CD8-positive, alpha-beta memory T cell (primary cell): ENCODE results near the gene PRR18. TPM values are rescaled to one million over a fixed set of nuclear protein-coding genes. Genes with fewer than 3 reads are reported as not detected.
"Not testable (repeated sequence)": the region's sequence is repeated elsewhere in the genome, so short reads cannot be mapped to it uniquely, and the experiment has no call there.

Experiments
- CTCF ChIA-PET: fragments of 350-600 bp; sonication (Branson Sonifier 250); formaldehyde crosslinking; loops from one replicate; lab custom pipeline; 2021; ENCODE audit warnings: antibody characterized with exemption; lab: Charles Lee
- POLR2A ChIA-PET: fragments of 350-600 bp; sonication (Branson Sonifier 250); formaldehyde crosslinking; loops from one replicate; lab custom pipeline; 2021; ENCODE audit warnings: antibody characterized with exemption; lab: Charles Lee
- DNase-seq, 5 donors: peaks; one replicate each; pipeline versions ENCODE4 v3.0.0 to v3.0.0-alpha.2; 2020 to 2022; ENCODE audit warnings: mixed read lengths in 1 of 5
- H3K27ac ChIP-seq: one replicate; pipeline ENCODE4 v1.7.0; 2013; ENCODE audit warnings: low read depth, mild to moderate bottlenecking, low read length, moderate library complexity
- H3K27me3 ChIP-seq: 2 replicates; pipeline ENCODE4 v1.7.0; 2013; ENCODE audit warnings: low read length, mild to moderate bottlenecking; ENCODE audit not compliant: insufficient read depth, poor library complexity, severe bottlenecking
- H3K36me3 ChIP-seq: 2 replicates; pipeline ENCODE4 v1.7.0; 2013; ENCODE audit warnings: mild to moderate bottlenecking, low read length, moderate library complexity; ENCODE audit not compliant: insufficient read depth
- H3K4me1 ChIP-seq: 2 replicates; pipeline ENCODE4 v1.7.0; 2013; ENCODE audit warnings: mild to moderate bottlenecking, low read length, moderate library complexity; ENCODE audit not compliant: insufficient read depth
- H3K4me3 ChIP-seq: 2 replicates; pipeline ENCODE4 v1.7.0; 2013; ENCODE audit warnings: mild to moderate bottlenecking, low read length
- H3K9me3 ChIP-seq: 2 replicates; pipeline ENCODE4 v1.7.0; 2013; ENCODE audit warnings: mild to moderate bottlenecking, low read length
- H3K27ac Mint-ChIP-seq, 8 donors: one replicate each; pipeline ENCODE4 v1.8.0; 2020 to 2021; ENCODE audit warnings: mixed read lengths in 8 of 8, mild to moderate bottlenecking in 6 of 8, inconsistent platforms in 3 of 8, moderate library complexity in 3 of 8
- H3K27me3 Mint-ChIP-seq, 2 donors: one replicate each; pipeline ENCODE4 v1.8.0; 2020 to 2021; ENCODE audit warnings: mixed read lengths in 2 of 2, mild to moderate bottlenecking in 1 of 2, moderate library complexity in 1 of 2
- H3K36me3 Mint-ChIP-seq, 3 donors: one replicate each; pipeline ENCODE4 v1.8.0; 2020 to 2021; ENCODE audit warnings: mixed read lengths in 3 of 3, inconsistent platforms in 1 of 3, mild to moderate bottlenecking in 1 of 3
- H3K4me1 Mint-ChIP-seq, 3 donors: one replicate each; pipeline ENCODE4 v1.8.0; 2020 to 2021; ENCODE audit warnings: mixed read lengths in 3 of 3, inconsistent platforms in 1 of 3, mild to moderate bottlenecking in 1 of 3
- H3K4me3 Mint-ChIP-seq, 7 donors: one replicate each; pipeline ENCODE4 v1.8.0; 2020 to 2021; ENCODE audit warnings: mixed read lengths in 7 of 7, mild to moderate bottlenecking in 6 of 7, moderate library complexity in 4 of 7, inconsistent platforms in 2 of 7
- H3K9me3 Mint-ChIP-seq, 5 donors: one replicate each; pipeline ENCODE4 v1.8.0; 2020 to 2022; ENCODE audit warnings: mixed read lengths in 5 of 5, mild to moderate bottlenecking in 3 of 5, moderate library complexity in 2 of 5, inconsistent platforms in 1 of 5
- polyA plus RNA-seq: library from polyadenylated mRNA; unstranded; fragments of 300-500 nt; fragmentation: Illumina TruSeq; gene quantifications from one replicate; pipeline ENCODE4 v1.2.3, GENCODE V29; 2021
- total RNA-seq, 2 experiments: library from RNA; stranded (reverse); gene quantifications; one replicate each; pipeline ENCODE4 v1.2.3, GENCODE V29; 2021

The PRR18 gene
- total and polyA plus RNA-seq, 3 experiments from 2014 or later = 0.07 to 0.09 TPM; not detected in 1

GRCh38 chr6:166348305-166348949 lies 40.2 kb upstream of the PRR18 start:
- peaks cover under 1 to 2% (median under 1%) of the 10 kb centered on the region in 3 donors for H3K4me1 Mint-ChIP-seq
- H3K4me3 Mint-ChIP-seq = no peak overlapping the region
- H3K9me3 Mint-ChIP-seq = peaks cover 11 to 25% (median 17%) of the 10 kb centered on the region in 5 donors
- peaks cover 9 to 14% of the 10 kb centered on the region in 2 donors for H3K27me3 Mint-ChIP-seq
- Histone ChIP-seq H3K4me3 (no peak overlapping the region), H3K27me3 (no peaks in the 10 kb centered on the region), H3K36me3 (no peaks in the 10 kb centered on the region), H3K27ac (no peak overlapping the region), H3K4me1 (peaks cover under 1% of the 10 kb centered on the region), H3K9me3 (peaks cover 5% of the 10 kb centered on the region)
- ChIA-PET CTCF (no interaction called here), POLR2A (no interaction called here)
- H3K36me3 Mint-ChIP-seq = peaks cover 0 to 16% (median 3%) of the 10 kb centered on the region in 3 donors
- no peak overlapping the region for H3K27ac Mint-ChIP-seq
- DNase-seq = no peak

GRCh38 chr6:166346965-166347364 lies 38.8 kb upstream of the PRR18 start:
- H3K9me3 ChIP-seq = peaks cover 3% of the 10 kb centered on the region
- no peak overlapping the region for H3K4me3 ChIP-seq
- H3K27ac ChIP-seq = no peak overlapping the region
- no peaks in the 10 kb centered on the region for H3K36me3 ChIP-seq
- no peak for DNase-seq
- no peaks in the 10 kb centered on the region for H3K27me3 ChIP-seq
- ChIA-PET CTCF (interaction anchor here (1.3 kb wide), 1 partner anchor 37 kb away, joined by 4 read pairs; no protein-coding TSS in a partner anchor), POLR2A (no interaction called here)
- peaks cover 4 to 8% of the 10 kb centered on the region in 2 donors for H3K27me3 Mint-ChIP-seq
- H3K9me3 Mint-ChIP-seq = peaks cover 11 to 25% (median 17%) of the 10 kb centered on the region in 5 donors
- H3K27ac Mint-ChIP-seq = no peak overlapping the region
- peaks cover 7% of the 10 kb centered on the region for H3K4me1 ChIP-seq
- peaks cover 3 to 8% (median 8%) of the 10 kb centered on the region in 3 donors for H3K4me1 Mint-ChIP-seq
- peak overlapping the region in 1 of 7 donors; percentile 16 for H3K4me3 Mint-ChIP-seq
- H3K36me3 Mint-ChIP-seq = peaks cover 3 to 13% (median 4%) of the 10 kb centered on the region in 3 donors

GRCh38 chr6:166346449-166346848 lies 38.3 kb upstream of the PRR18 start:
- Histone ChIP-seq H3K4me3 (no peak overlapping the region), H3K27ac (no peak overlapping the region), H3K4me1 (peaks cover 9% of the 10 kb centered on the region), H3K36me3 (no peaks in the 10 kb centered on the region), H3K9me3 (no peaks in the 10 kb centered on the region), H3K27me3 (no peaks in the 10 kb centered on the region)
- ChIA-PET CTCF (interaction anchor here (1.3 kb wide), 1 partner anchor 36 kb away, joined by 4 read pairs; no protein-coding TSS in a partner anchor), POLR2A (no interaction called here)
- Mint-ChIP-seq H3K4me3 (peak overlapping the region in 1 of 7 donors; percentile 16), H3K4me1 (peaks cover 8 to 13% (median 13%) of the 10 kb centered on the region in 3 donors), H3K27me3 (peaks cover 3 to 7% of the 10 kb centered on the region in 2 donors), H3K9me3 (peaks cover 7 to 20% (median 13%) of the 10 kb centered on the region in 5 donors), H3K36me3 (peaks cover 3 to 8% (median 6%) of the 10 kb centered on the region in 3 donors), H3K27ac (no peak overlapping the region)
- no peak for DNase-seq

GRCh38 chr6:166345672-166346071 lies 37.5 kb upstream of the PRR18 start:
- H3K4me3 ChIP-seq, CTCF ChIA-PET, H3K36me3 ChIP-seq, H3K36me3 Mint-ChIP-seq, H3K27ac ChIP-seq, DNase-seq, H3K27me3 ChIP-seq, H3K9me3 ChIP-seq, H3K27me3 Mint-ChIP-seq, POLR2A ChIA-PET: not testable (repeated sequence)
- H3K9me3 Mint-ChIP-seq = peaks cover 5 to 15% (median 9%) of the 10 kb centered on the region in 5 donors
- H3K4me1 Mint-ChIP-seq = peaks cover 10 to 16% (median 14%) of the 10 kb centered on the region in 3 donors
- H3K4me3 Mint-ChIP-seq = peak overlapping the region in 2 of 7 donors; percentile 4 to 63
- peaks cover 16% of the 10 kb centered on the region for H3K4me1 ChIP-seq
- peak overlapping the region in 1 of 8 donors; percentile 13 for H3K27ac Mint-ChIP-seq

GRCh38 chr6:166344921-166345320 lies 36.7 kb upstream of the PRR18 start:
- H3K27me3 ChIP-seq, H3K27me3 Mint-ChIP-seq, H3K9me3 ChIP-seq, POLR2A ChIA-PET, H3K36me3 ChIP-seq, H3K4me3 ChIP-seq, DNase-seq, H3K9me3 Mint-ChIP-seq, H3K27ac ChIP-seq, H3K36me3 Mint-ChIP-seq: not testable (repeated sequence)
- CTCF ChIA-PET = interaction anchor here (1.7 kb wide), 1 partner anchor 36 kb away, joined by 8 read pairs; no protein-coding TSS in a partner anchor
- Mint-ChIP-seq H3K4me1 (peaks cover 10 to 16% (median 14%) of the 10 kb centered on the region in 3 donors), H3K27ac (peak overlapping the region in 1 of 8 donors; percentile 12), H3K4me3 (peak overlapping the region in 2 of 7 donors; percentile 42 to 76)
- H3K4me1 ChIP-seq = peaks cover 23% of the 10 kb centered on the region

- Mint-ChIP-seq H3K4me1 (peaks cover 10 to 16% (median 14%) of the 10 kb centered on the region in 3 donors), H3K4me3 (peak overlapping the region in 3 of 7 donors; percentile 59 to 76 (median 62)), H3K27me3 (peaks cover 0 to 3% of the 10 kb centered on the region in 2 donors), H3K27ac (no peak overlapping the region), H3K9me3 (peaks cover 0 to 5% (median 3%) of the 10 kb centered on the region in 5 donors), H3K36me3 (peaks cover 0 to 6% (median 0%) of the 10 kb centered on the region in 3 donors)
- H3K4me3 ChIP-seq = no peak overlapping the region
- H3K9me3 ChIP-seq = no peaks in the 10 kb centered on the region
- POLR2A ChIA-PET = interaction anchor here (0.6 kb wide), 1 partner anchor 37 kb away, joined by 6 read pairs; no protein-coding TSS in a partner anchor
- CTCF ChIA-PET = interaction anchor here (1.7 kb wide), 1 partner anchor 37 kb away, joined by 8 read pairs; no protein-coding TSS in a partner anchor
- no peak overlapping the region for H3K27ac ChIP-seq
- no peaks in the 10 kb centered on the region for H3K27me3 ChIP-seq
- no peaks in the 10 kb centered on the region for H3K36me3 ChIP-seq
- DNase-seq = no peak
- H3K4me1 ChIP-seq = peaks cover 30% of the 10 kb centered on the region
Observed at GRCh38 chr6:166344240-166344639, 36.0 kb upstream of the PRR18 start.

- ChIA-PET POLR2A (no interaction called here), CTCF (interaction anchor here (0.7 to 1.3 kb wide), 4 partner anchors 36 to 62 kb away, joined by 3 to 4 read pairs (median 3); no protein-coding TSS in a partner anchor)
- Mint-ChIP-seq H3K4me3 (peak overlapping the region; percentile 87 to 94 (median 89)), H3K27ac (peak overlapping the region; percentile 10 to 93 (median 70)), H3K9me3 (peaks cover 0 to 2% (median 0%) of the 10 kb centered on the region in 5 donors), H3K36me3 (peaks cover 0 to 12% (median 0%) of the 10 kb centered on the region in 3 donors), H3K4me1 (peaks cover 10 to 16% (median 14%) of the 10 kb centered on the region in 3 donors), H3K27me3 (peaks cover 0 to 3% of the 10 kb centered on the region in 2 donors)
- Histone ChIP-seq H3K27me3 (no peaks in the 10 kb centered on the region), H3K36me3 (no peaks in the 10 kb centered on the region), H3K4me1 (peaks cover 41% of the 10 kb centered on the region), H3K27ac (peak overlapping the region; percentile 92), H3K9me3 (no peaks in the 10 kb centered on the region), H3K4me3 (peak overlapping the region; percentile 76)
- DNase-seq = no peak
Observed at GRCh38 chr6:166343150-166343487, 34.9 kb upstream of the PRR18 start.
